Stomach (tissue), 19 donors: ENCODE measurements around the gene SMCR8. TPM values are rescaled to one million over a fixed set of nuclear protein-coding genes. Genes with fewer than 3 reads are reported as not detected.

Experiments used
- DNase-seq, 2 donors: peaks; one replicate each; pipeline versions ENCODE4 v3.0.0 to v3.0.0-alpha.2; 2013 to 2019
- H3K27ac ChIP-seq, 5 donors: fragments of 200-600 bp in 4 of 5; sonication (generic) in 4 of 5; one replicate each; pipeline ENCODE4 v1.5.1; 2013 to 2019; ENCODE audit warnings: mild to moderate bottlenecking in 1 of 5, moderate library complexity in 1 of 5
- H3K27me3 ChIP-seq, 3 donors: fragments of 200-600 bp; sonication (generic); one replicate each; pipeline ENCODE4 v1.5.1; 2017 to 2019; ENCODE audit warnings: mixed run types in 1 of 3
- H3K36me3 ChIP-seq, 4 donors: fragments of 200-600 bp; sonication (generic); 1 replicate in 3 of 4; 2 replicates in 1 of 4; pipeline ENCODE4 v1.5.1; 2016 to 2019
- H3K4me1 ChIP-seq, 4 donors: fragments of 200-600 bp; sonication (generic); one replicate each; pipeline ENCODE4 v1.5.1; 2016 to 2019
- H3K4me3 ChIP-seq, 4 donors: fragments of 200-600 bp; sonication (generic) in 3 of 4; one replicate each; pipeline ENCODE4 v1.5.1; 2016 to 2019; ENCODE audit warnings: mild to moderate bottlenecking in 1 of 4
- H3K9me3 ChIP-seq, 4 donors: fragments of 200-600 bp; sonication (generic); one replicate each; pipeline ENCODE4 v1.5.1; 2016 to 2019
- EP300 ChIP-seq: sonication (generic); formaldehyde crosslinking; IDR thresholded peaks from one replicate; pipeline ENCODE4 v1.6.1; 2017; ENCODE audit warnings: antibody characterized with exemption
- POLR2A ChIP-seq, 4 donors: fragments of 450-650 bp; IDR thresholded peaks; one replicate each; pipeline ENCODE4 v1.6.1; 2016; ENCODE audit warnings: antibody characterized with exemption in 4 of 4, control low read depth in 2 of 4, mild to moderate bottlenecking in 1 of 4, moderate library complexity in 1 of 4
- POLR2AphosphoS5 ChIP-seq, 3 donors: sonication (generic); formaldehyde crosslinking; IDR thresholded peaks; one replicate each; pipeline ENCODE4 v1.6.1; 2016; ENCODE audit warnings: antibody characterized with exemption in 3 of 3
- WGBS, 5 donors: extraction: QIAGEN DNeasy Blood & Tissue Kit in 3 of 5; methylation state at CpG; one replicate each; pipeline versions ENCODE4 v1.1.5 to v1.1.7; 2013 to 2018; 5-methylcytosine and 5-hydroxymethylcytosine counted together
- intact Hi-C: fragments of 100-400 bp; cut with DNase I; formaldehyde crosslinking; loops from one replicate; pipeline ENCODE4 v1.15.1; 2023; ENCODE audit warnings: low total_unique reads
- long read RNA-seq, 10 donors: transcript quantifications; one replicate each; lab custom pipeline, GENCODE V29; 2026
- polyA plus RNA-seq, 3 donors: library from polyadenylated mRNA; stranded (reverse); fragments of 200-250 nt; gene quantifications; one replicate each; pipeline ENCODE4 v1.2.3, GENCODE V29; 2013
- total RNA-seq, 5 donors: library from RNA; depleted of rRNA; stranded (reverse); fragments of >200 nt; gene quantifications; one replicate each; pipeline versions ENCODE4 v1.1.0 to v1.2.3, GENCODE V29; 2014 to 2016
- TF ChIP-seq, protein P1 (sequence below), 7 experiments: fragments of 450-650 bp in 4 of 7; fragments of 200-600 bp in 3 of 7; sonication (generic) in 3 of 7; IDR thresholded peaks; one replicate each; pipeline ENCODE4 v1.5.1; 2016 to 2019; ENCODE audit warnings: antibody characterized with exemption in 7 of 7, control low read depth in 2 of 7, mild to moderate bottlenecking in 1 of 7
- donor health status: healthy with polysubstance abuse.
- donor health status: Bipolar disorder and iron deficiency.
- donor health status: healthy.

The SMCR8 gene, protein sequence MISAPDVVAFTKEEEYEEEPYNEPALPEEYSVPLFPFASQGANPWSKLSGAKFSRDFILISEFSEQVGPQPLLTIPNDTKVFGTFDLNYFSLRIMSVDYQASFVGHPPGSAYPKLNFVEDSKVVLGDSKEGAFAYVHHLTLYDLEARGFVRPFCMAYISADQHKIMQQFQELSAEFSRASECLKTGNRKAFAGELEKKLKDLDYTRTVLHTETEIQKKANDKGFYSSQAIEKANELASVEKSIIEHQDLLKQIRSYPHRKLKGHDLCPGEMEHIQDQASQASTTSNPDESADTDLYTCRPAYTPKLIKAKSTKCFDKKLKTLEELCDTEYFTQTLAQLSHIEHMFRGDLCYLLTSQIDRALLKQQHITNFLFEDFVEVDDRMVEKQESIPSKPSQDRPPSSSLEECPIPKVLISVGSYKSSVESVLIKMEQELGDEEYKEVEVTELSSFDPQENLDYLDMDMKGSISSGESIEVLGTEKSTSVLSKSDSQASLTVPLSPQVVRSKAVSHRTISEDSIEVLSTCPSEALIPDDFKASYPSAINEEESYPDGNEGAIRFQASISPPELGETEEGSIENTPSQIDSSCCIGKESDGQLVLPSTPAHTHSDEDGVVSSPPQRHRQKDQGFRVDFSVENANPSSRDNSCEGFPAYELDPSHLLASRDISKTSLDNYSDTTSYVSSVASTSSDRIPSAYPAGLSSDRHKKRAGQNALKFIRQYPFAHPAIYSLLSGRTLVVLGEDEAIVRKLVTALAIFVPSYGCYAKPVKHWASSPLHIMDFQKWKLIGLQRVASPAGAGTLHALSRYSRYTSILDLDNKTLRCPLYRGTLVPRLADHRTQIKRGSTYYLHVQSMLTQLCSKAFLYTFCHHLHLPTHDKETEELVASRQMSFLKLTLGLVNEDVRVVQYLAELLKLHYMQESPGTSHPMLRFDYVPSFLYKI
- total RNA-seq (10 to 100 TPM in 3 of 5 donors, 1 to 10 TPM in 2; 5.8 to 17.9 (median 13.0) TPM), polyA plus RNA-seq (1 to 10 TPM; 2.4 to 4.0 (median 3.2) TPM)
- long read RNA-seq, donor 1, result 0 reads
- long read RNA-seq, donor 2, full-length matches to known transcripts, result 1 of 1 reads
- long read RNA-seq, donor 2, partial matches to known transcripts, result 0 of 1 reads
- long read RNA-seq, donor 2, other reads (novel, unspliced or antisense), result 0 of 1 reads
- long read RNA-seq, donor 3, result 0 reads
- long read RNA-seq, donor 4, result 0 reads
- long read RNA-seq, donor 5, full-length matches to known transcripts, result 1 of 1 reads
- long read RNA-seq, donor 5, partial matches to known transcripts, result 0 of 1 reads
- long read RNA-seq, donor 5, other reads (novel, unspliced or antisense), result 0 of 1 reads
- long read RNA-seq, donor 6, full-length matches to known transcripts, result 14 of 14 reads
- long read RNA-seq, donor 6, partial matches to known transcripts, result 0 of 14 reads
- long read RNA-seq, donor 6, other reads (novel, unspliced or antisense), result 0 of 14 reads
- long read RNA-seq, donor 7, full-length matches to known transcripts, result 2 of 2 reads
- long read RNA-seq, donor 7, partial matches to known transcripts, result 0 of 2 reads
- long read RNA-seq, donor 7, other reads (novel, unspliced or antisense), result 0 of 2 reads
- long read RNA-seq, donor 8, full-length matches to known transcripts, result 2 of 10 reads
- long read RNA-seq, donor 8, partial matches to known transcripts, result 8 of 10 reads
- long read RNA-seq, donor 8, other reads (novel, unspliced or antisense), result 0 of 10 reads
- long read RNA-seq, donor 9, full-length matches to known transcripts, result 3 of 3 reads
- long read RNA-seq, donor 9, partial matches to known transcripts, result 0 of 3 reads
- long read RNA-seq, donor 9, other reads (novel, unspliced or antisense), result 0 of 3 reads
- long read RNA-seq, donor 10, result 0 reads

DNA sequence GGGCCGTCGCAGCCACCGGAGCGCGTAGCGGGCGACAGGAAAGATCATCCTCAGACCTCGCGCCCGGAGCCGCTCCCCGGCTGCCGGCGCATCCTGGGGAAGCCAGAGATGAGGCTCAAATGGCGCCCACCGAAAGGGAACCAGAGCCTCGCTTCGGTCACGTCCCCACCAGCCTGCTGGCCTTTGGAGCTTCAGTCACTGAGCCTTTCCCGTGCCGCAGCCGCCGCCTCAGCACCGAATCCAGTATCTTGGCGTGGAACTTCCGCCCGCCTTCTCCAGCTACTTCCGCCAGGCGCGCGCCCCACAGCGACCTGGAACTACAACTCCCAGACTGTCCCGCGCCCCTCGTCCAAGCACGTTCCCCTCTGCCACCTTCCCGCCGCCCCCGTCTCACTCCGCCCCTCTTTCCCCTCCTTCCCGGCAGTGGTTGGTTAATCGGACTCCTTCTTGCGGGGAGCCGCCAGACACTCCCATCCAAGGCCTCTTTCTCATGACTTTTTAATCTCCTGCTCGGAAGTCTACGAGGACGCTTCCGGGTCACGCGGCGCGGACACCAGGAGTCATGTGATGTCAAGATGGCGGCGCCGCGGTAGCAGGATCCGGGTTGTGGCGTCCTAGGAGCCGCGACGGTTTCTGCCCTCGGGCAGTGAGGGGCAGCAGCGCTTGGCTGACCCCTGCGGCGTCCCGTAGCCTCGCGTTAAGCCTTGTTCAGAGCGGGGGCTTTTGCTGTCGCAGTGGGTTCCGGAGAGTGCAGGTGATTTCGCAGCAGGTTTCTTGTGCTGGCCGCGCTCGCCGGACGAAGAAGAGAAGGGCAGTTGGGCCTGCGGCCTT is at the start of gene SMCR8, which contains the start of gene TOP3A:
TSS of gene SMCR8 (plus strand) at position 563 of the 831 bp plus-strand sequence. CDS start 497 bp downstream, outside the sequence.
TSS of gene TOP3A (minus strand) at position 264 of the 831 bp plus-strand sequence. CDS start at position 48, 216 bp downstream.
- no peaks in the 10 kb centered on the region for H3K9me3 ChIP-seq
- peak; percentile 18 for TF ChIP-seq EP300
- no peak for TF ChIP-seq POLR2A (IDR thresholded peaks at IDR 0.05)
- TF ChIP-seq, protein P1, sequence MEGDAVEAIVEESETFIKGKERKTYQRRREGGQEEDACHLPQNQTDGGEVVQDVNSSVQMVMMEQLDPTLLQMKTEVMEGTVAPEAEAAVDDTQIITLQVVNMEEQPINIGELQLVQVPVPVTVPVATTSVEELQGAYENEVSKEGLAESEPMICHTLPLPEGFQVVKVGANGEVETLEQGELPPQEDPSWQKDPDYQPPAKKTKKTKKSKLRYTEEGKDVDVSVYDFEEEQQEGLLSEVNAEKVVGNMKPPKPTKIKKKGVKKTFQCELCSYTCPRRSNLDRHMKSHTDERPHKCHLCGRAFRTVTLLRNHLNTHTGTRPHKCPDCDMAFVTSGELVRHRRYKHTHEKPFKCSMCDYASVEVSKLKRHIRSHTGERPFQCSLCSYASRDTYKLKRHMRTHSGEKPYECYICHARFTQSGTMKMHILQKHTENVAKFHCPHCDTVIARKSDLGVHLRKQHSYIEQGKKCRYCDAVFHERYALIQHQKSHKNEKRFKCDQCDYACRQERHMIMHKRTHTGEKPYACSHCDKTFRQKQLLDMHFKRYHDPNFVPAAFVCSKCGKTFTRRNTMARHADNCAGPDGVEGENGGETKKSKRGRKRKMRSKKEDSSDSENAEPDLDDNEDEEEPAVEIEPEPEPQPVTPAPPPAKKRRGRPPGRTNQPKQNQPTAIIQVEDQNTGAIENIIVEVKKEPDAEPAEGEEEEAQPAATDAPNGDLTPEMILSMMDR (IDR thresholded peaks at IDR 0.05), result peak in 2 of 7 experiments; percentile 8 to 36
- TF ChIP-seq POLR2AphosphoS5 (IDR thresholded peaks at IDR 0.05), result peak; percentile 80 to 91 (median 86)
- H3K27ac ChIP-seq, result peak within 1 kb of the TSS; percentile 85 to 96 (median 93)
- peak within 1 kb of the TSS; percentile 76 to 98 (median 98) for H3K4me3 ChIP-seq
- DNase-seq, result peak; percentile 97 to 99
- intact Hi-C loops, result loop anchor here (10.0 kb wide), 1 partner anchor 50 kb away; the partner anchor contains the start of gene MIEF2
- peaks cover 5 to 54% (median 41%) of the 10 kb centered on the region in 4 donors for H3K36me3 ChIP-seq
- H3K27me3 ChIP-seq, result no peaks in the 10 kb centered on the region
- WGBS, 5 donors, result 0 to 1% (median 1%) methylated on average over 74 to 78 of the region's 78 CpGs
- H3K4me1 ChIP-seq, result peaks cover 57 to 87% (median 73%) of the 10 kb centered on the region in 4 donors

DNA sequence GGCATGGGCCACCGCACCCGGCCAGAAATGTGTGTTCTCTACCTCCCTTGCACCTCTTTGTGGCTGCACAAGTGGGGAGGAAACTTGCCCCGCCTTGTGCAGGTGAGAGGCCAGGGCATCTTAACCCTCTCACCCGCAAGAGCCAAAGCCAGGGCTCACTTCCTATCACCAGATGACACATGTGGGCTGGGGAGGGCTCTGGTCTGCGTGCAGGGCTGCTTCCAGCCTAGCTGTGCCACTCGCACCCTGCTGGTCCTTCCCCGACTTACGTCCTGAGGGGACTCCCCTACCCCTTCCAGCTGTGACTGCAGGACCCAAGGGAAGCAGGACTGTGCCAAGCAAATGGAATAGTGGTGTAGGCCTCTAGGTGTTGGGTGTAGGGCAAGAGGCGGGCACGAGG is 47.7 kb upstream of the SMCR8 start:
- H3K4me1 ChIP-seq, result peaks cover 6 to 16% (median 11%) of the 10 kb centered on the region in 4 donors
- H3K4me3 ChIP-seq, result no peak overlapping the region
- H3K9me3 ChIP-seq, result no peaks in the 10 kb centered on the region
- intact Hi-C loops, result loop anchor here (10.0 kb wide), 1 partner anchor 47 kb away; the partner anchor contains the start of genes SMCR8 and TOP3A
- H3K27me3 ChIP-seq, result no peaks in the 10 kb centered on the region
- TF ChIP-seq POLR2AphosphoS5 (IDR thresholded peaks at IDR 0.05) (no peak), EP300 (no peak), POLR2A (IDR thresholded peaks at IDR 0.05) (no peak)
- TF ChIP-seq, protein P1 (IDR thresholded peaks at IDR 0.05), result no peak
- 61 to 78% (median 73%) methylated on average over 10 of the region's 10 CpGs for WGBS, 5 donors
- DNase-seq, result no peak
- peaks cover 21 to 45% (median 39%) of the 10 kb centered on the region in 4 donors for H3K36me3 ChIP-seq
- no peak overlapping the region for H3K27ac ChIP-seq
